Measurements from ENCODE around the gene SSBP3. TPM values are rescaled to one million over a fixed set of nuclear protein-coding genes. Genes with fewer than 3 reads are reported as not detected.
A peak's percentile ranks its signal among the peaks of the same experiment; 100 is the strongest.

The SSBP3 gene
- polyA plus RNA-seq, 3 donors = 105 to 116 (median 109) TPM

GRCh38 chr1:54335011-54335754 is 71.0 kb downstream of the SSBP3 start:
- no peak for DNase-seq

GRCh38 chr1:54332781-54333585 is 73.2 kb downstream of the SSBP3 start:
- no peak for DNase-seq

- DNase-seq = no peak
These were observed 74.2 kb downstream of the SSBP3 start for GRCh38 chr1:54331843-54332463.

GRCh38 chr1:54331091-54331772 is 75.0 kb downstream of the SSBP3 start:
- DNase-seq = no peak

- DNase-seq = no peak
These were observed 76.7 kb downstream of the SSBP3 start for GRCh38 chr1:54329312-54330003.

GRCh38 chr1:54328066-54328636 is 78.0 kb downstream of the SSBP3 start:
- no peak for DNase-seq

- DNase-seq = no peak
These were observed 78.7 kb downstream of the SSBP3 start for GRCh38 chr1:54327386-54328065.

GRCh38 chr1:54326543-54327385 is 79.4 kb downstream of the SSBP3 start:
- no peak for DNase-seq

- no peak for DNase-seq
These were observed 80.3 kb downstream of the SSBP3 start for GRCh38 chr1:54325703-54326461.

- no peak for DNase-seq
These were observed 80.9 kb downstream of the SSBP3 start for GRCh38 chr1:54325284-54325683.

GRCh38 chr1:54324251-54325140 is 81.7 kb downstream of the SSBP3 start:
- DNase-seq = peak; percentile 79

- no peak for DNase-seq
These were observed 82.3 kb downstream of the SSBP3 start for GRCh38 chr1:54323921-54324250.

- DNase-seq = no peak
These were observed 82.9 kb downstream of the SSBP3 start for GRCh38 chr1:54323324-54323739.

- DNase-seq = no peak
These were observed 87.9 kb downstream of the SSBP3 start for GRCh38 chr1:54318246-54318814.

GRCh38 chr1:54317084-54317483 is 89.1 kb downstream of the SSBP3 start:
- DNase-seq = no peak

GRCh38 chr1:54315099-54315498 is 91.1 kb downstream of the SSBP3 start:
- no peak for DNase-seq

- no peak for DNase-seq
These were observed 91.5 kb downstream of the SSBP3 start for GRCh38 chr1:54314696-54315095.

All from renal pelvis (tissue), 4 donors.